AG09309 (cell line): ENCODE data around the gene PTPRG.

Experiments
- DNase-seq: peaks from one replicate; pipeline ENCODE4 v3.0.0-alpha.2; 2010; ENCODE audit warnings: low read depth
- H3K4me3 ChIP-seq: 2 replicates; pipeline ENCODE4 v1.5.1; 2011; ENCODE audit warnings: mild to moderate bottlenecking, low read depth, low read length, moderate library complexity; ENCODE audit not compliant: control insufficient read depth
- CTCF ChIP-seq: IDR thresholded peaks from 2 replicates; pipeline ENCODE4 v1.5.1; 2011; ENCODE audit warnings: mild to moderate bottlenecking, low read depth, low read length, inconsistent platforms; ENCODE audit not compliant: insufficient read depth, control insufficient read depth; ENCODE audit errors: missing control alignments

PTPRG gene

GRCh38 chr3:61829722-61830350 lies 268.5 kb downstream of the PTPRG start:
- H3K4me3 ChIP-seq: no peak overlapping the region
- no peak for TF ChIP-seq CTCF
- no peak for DNase-seq

- TF ChIP-seq CTCF: no peak
- no peak for DNase-seq
- H3K4me3 ChIP-seq: no peak overlapping the region
Measured at GRCh38 chr3:61831973-61832372, 270.6 kb downstream of the PTPRG start.

- H3K4me3 ChIP-seq: no peak overlapping the region
- DNase-seq: no peak
- TF ChIP-seq CTCF: no peak
Measured at GRCh38 chr3:61832375-61833229, 271.2 kb downstream of the PTPRG start.

- no peak for TF ChIP-seq CTCF
- DNase-seq: no peak
- H3K4me3 ChIP-seq: no peak overlapping the region
Measured at GRCh38 chr3:61839256-61839655, 277.9 kb downstream of the PTPRG start.

GRCh38 chr3:61841111-61841845 lies 279.9 kb downstream of the PTPRG start:
- no peak overlapping the region for H3K4me3 ChIP-seq
- no peak for DNase-seq
- no peak for TF ChIP-seq CTCF

GRCh38 chr3:61841988-61842387 lies 280.6 kb downstream of the PTPRG start:
- no peak overlapping the region for H3K4me3 ChIP-seq
- no peak for DNase-seq
- TF ChIP-seq CTCF: no peak
